Fibroblast of pulmonary artery (primary cell): Measurements from ENCODE around the gene TPSAB1.

Experiments
- DNase-seq: peaks from one replicate; pipeline ENCODE4 v3.0.0-alpha.2; 2010; ENCODE audit warnings: low read depth
- H3K4me3 ChIP-seq: replicated peaks from 2 replicates; pipeline ENCODE4 v1.5.1; 2011; ENCODE audit warnings: low read depth, mild to moderate bottlenecking, control low read depth, low read length, moderate library complexity
- TF ChIP-seq, protein P1 (sequence below): IDR thresholded peaks from 2 replicates; pipeline ENCODE4 v1.5.1; 2011; ENCODE audit warnings: mild to moderate bottlenecking, control low read depth, low read length, inconsistent platforms; ENCODE audit errors: missing control alignments

The TPSAB1 gene

DNA sequence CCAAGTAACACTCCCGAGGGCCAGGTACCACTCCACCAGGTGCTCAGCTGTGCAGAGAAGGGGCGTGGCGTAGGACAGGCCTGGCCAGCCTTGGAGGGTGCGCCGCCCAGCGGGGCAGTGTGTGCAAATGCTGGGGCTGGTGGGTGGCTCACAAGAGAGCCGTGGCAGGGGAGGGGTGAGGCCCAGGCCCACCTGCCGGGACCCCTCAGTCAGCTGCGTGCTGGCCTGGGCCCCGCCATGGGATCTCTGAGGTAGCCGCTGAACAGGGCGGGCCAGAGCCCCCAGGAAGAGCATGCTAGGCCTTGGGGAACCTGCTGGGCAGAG is 24.2 kb upstream of the TPSAB1 start:
- TF ChIP-seq, protein P1, sequence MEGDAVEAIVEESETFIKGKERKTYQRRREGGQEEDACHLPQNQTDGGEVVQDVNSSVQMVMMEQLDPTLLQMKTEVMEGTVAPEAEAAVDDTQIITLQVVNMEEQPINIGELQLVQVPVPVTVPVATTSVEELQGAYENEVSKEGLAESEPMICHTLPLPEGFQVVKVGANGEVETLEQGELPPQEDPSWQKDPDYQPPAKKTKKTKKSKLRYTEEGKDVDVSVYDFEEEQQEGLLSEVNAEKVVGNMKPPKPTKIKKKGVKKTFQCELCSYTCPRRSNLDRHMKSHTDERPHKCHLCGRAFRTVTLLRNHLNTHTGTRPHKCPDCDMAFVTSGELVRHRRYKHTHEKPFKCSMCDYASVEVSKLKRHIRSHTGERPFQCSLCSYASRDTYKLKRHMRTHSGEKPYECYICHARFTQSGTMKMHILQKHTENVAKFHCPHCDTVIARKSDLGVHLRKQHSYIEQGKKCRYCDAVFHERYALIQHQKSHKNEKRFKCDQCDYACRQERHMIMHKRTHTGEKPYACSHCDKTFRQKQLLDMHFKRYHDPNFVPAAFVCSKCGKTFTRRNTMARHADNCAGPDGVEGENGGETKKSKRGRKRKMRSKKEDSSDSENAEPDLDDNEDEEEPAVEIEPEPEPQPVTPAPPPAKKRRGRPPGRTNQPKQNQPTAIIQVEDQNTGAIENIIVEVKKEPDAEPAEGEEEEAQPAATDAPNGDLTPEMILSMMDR: no peak
- DNase-seq: no peak
- H3K4me3 ChIP-seq: no peak overlapping the region

DNA sequence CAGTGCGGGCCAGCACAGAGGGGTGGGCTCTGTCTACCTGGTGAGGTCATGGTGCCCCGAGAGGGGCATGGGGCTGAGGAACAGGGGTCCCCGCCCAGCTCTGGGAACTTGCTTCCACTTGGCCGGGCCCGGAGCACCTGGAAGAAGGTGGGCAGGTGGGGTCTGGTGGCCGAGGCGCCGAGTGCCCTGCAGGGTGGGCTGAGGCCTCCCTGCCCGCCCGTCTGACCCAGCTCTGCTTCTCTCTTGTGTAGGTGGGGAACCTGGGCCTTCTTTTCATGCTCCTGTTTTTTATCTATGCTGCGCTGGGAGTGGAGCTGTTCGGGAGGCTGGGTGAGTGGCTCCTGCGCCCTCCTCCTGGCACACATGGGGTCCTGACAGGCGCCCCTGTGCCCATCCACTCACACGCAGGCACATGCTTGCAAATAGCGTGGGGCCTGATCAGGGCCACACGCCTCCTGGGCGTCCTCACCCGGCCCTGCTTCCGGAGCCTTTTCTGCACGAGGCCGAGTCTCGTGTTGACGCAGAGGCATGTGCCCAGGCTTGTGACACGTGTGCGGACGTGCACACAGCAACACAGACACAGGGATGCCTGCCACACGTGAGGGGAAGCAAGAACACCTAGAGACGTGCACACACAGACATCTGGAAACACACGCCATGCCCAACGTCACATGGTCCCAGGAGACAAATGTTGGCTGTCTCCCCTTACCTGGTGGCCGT is 23.7 kb upstream of the TPSAB1 start:
- no peak for DNase-seq
- H3K4me3 ChIP-seq: no peak overlapping the region
- TF ChIP-seq, protein P1: no peak

- no peak for DNase-seq
- TF ChIP-seq, protein P1: no peak
- no peak overlapping the region for H3K4me3 ChIP-seq
These were observed 23.0 kb upstream of the TPSAB1 start for GRCh38 chr16:1217526-1217925.

- TF ChIP-seq, protein P1: no peak
- DNase-seq: no peak
- no peak overlapping the region for H3K4me3 ChIP-seq
These were observed 22.2 kb upstream of the TPSAB1 start for GRCh38 chr16:1218061-1218929.

GRCh38 chr16:1218930-1219611 is 21.4 kb upstream of the TPSAB1 start:
- no peak overlapping the region for H3K4me3 ChIP-seq
- TF ChIP-seq, protein P1: no peak
- DNase-seq: no peak

GRCh38 chr16:1220098-1220728 is 20.3 kb upstream of the TPSAB1 start:
- H3K4me3 ChIP-seq: no peak overlapping the region
- TF ChIP-seq, protein P1: no peak
- no peak for DNase-seq
